NCI-H345 (cell line): ENCODE results near the gene DENND4B.

Source experiments
- DNase-seq: peaks from one replicate; lab custom pipeline; 2025; lab: John Stamatoyannopoulos, UW

DENND4B gene

GRCh38 chr1:153970346-153970745, 23.8 kb upstream of the DENND4B start:
- DNase-seq, result no peak

- DNase-seq, result no peak
Observed at GRCh38 chr1:153968972-153969371, 22.5 kb upstream of the DENND4B start.

DNA sequence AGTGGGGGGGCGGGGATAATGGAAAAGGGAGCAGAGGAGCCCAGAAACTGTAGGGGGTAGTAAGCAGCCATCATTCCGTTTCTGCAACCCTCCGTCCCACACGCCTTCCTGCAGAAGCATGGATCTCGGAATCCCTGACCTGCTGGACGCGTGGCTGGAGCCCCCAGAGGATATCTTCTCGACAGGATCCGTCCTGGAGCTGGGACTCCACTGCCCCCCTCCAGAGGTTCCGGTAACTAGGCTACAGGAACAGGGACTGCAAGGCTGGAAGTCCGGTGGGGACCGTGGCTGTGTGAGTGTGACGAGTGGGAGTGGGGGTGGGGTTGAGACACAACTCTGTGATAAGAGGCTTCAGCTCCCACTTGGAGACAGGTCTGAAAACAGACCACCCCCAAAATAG, 21.9 kb upstream of the DENND4B start:
- DNase-seq, result no peak

GRCh38 chr1:153968000-153968363, 21.5 kb upstream of the DENND4B start:
- peak; percentile 77 for DNase-seq

DNA sequence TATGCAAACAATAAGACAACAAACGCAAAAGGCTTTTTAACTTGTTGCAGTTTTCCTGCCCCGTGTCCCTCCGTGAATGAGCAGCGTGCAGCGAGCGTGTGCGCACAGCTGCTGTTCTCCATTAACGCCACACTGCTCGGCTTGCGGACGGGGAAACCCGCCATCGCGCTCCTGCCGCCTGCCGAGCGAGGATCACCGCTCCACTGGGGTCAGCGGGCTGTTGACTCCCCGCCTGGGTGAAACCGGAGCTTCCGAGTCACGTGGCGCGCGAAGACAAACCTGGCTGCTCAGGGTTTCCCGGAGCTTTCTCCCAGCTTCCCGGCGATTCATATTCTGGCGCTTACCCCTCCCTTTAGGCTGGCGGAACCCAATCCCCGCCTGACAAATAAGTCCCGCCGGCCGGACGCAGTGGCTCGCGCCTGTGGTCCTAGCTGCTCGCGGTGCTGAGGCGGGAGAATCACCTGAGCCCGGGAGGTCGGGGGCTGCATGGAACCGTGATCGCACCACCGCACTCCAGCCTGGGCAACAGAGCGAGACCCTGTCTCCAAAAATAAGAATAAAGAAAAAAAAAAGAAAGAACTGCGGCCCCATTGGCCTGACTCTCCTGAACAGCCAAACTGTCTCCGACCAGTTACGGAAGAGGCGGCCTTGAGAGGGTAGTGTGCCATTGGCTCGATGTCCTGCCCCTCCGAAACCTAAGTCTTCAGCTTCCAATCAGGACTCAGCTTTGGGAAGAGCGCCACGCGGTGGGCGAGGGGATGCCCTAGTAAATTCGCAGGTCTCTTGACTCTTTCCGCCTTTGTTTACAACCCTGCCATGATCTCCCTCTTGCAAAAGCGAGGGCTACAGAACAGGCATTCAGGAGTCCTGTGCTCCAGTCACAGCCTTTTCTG, 20.8 kb upstream of the DENND4B start, which contains the start of gene CREB3L4:
Gene CREB3L4 (plus strand): TSS at position 796 of the 893 bp plus-strand sequence. CDS start 624 bp downstream, outside the sequence.
- peak; percentile 100 for DNase-seq

DNA sequence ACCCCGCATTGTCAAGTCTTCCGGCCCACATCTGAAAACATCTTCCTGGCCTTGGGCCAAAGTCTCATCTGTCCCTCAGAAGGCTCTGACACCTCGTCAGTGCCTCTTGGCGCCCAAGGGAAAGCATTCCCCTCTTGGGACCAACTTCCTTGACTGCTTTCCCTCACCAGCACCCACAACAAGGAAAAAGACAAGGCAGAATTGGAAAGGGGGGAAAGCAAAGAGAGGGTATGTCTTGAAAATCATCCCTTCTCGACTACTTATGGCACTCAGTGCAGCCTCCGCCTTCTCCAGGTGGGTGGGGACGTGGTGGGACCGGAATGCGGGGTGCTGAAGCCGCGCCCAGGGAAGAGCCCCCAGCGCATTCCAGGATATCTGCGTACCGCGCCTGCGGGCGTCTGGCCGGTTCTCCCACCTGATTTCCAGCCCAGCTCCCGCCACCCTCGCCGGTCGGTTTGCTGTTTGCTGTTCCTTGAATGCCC, 17.4 kb upstream of the DENND4B start:
- DNase-seq, result peak; percentile 75

DNA sequence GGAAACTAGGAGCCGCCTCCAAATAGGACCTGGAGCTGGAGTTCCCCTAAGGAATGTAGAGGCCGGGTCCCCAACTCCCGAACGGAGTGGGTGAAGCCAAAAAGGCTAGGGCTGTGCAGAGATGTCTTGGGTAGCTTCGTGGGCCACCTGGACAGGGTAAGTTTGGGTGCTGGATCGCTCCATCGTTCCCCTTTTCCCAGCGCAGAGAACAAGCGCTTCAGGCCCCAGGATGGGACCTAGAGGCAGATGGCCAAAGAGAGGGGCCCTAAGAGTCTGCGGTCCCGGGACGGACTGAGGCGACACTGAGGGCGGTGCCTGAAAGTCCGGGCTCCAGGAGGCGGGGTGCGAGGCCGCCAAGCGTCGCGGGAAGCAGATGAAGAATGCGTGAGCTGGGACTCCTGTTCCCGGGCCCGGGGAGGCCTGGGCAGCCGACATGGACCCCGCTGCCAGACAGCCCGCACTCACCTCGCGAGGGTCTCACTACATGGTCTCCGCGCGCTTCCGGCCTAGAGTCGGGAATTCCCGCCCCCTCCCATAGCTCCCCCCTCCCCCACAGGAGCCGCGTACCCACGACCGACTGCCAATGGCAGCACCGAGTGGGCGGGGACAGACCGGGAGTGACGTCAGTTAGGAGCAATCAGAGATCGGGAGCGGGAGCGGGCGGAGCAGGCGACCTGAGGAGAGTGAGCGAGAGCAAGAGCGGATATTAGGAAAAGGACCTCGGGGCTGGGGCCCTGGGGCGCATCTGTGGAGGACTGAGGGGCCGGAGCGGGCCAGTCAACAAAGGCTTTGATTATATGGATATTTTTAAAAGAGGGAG, 16.7 kb upstream of the DENND4B start, which contains the start of gene SLC39A1:
Gene SLC39A1 (minus strand): TSS at position 508 of the 820 bp plus-strand sequence. CDS start 822 bp downstream, outside the sequence.
- DNase-seq, result peak; percentile 100

DNA sequence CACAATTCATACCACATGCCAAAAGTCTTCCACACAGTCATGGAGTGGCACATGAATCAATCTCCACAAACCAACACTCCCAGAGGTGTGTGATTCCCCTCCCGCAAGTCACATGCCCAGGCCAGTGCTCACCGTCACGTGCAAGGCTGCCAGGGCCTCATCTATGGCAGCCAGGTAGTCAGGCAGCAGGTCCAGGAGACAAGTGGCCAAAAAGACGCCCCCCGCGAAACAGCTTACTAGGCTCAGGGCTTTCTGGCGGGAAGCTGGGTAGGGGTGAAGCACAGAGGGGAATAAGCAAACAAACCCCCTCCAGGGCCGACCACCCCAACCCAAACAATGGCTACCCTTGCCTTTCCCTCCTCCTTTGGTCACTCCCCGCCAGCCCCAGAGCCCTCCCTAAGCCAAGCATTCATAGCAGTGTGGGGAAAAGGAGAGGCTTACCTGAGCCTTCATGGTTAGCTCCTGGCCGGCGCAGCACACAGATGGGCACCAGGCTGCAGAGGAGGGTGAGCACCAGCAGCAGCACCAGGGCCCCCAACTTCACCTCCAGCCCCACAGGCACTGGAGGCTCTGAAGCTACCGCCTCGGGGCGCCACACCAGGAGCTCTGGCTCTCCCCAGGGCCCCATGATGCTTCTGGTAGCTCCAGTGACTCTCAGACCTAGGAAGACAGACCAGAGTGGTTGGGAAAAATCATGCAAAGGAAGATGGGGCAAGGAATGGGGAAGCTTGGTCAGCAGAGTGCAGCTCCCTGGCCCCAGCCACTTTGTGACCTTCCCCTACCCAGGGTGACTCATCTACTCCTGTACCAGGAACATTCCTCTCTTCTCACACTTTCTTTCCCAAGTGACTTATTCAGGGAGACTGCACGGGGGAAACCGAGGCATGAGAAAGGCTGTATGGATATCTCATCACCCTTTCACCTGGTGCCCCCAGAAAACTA, 15.8 kb upstream of the DENND4B start:
- DNase-seq, result no peak

- DNase-seq, result no peak
Observed at GRCh38 chr1:153961421-153961820, 14.9 kb upstream of the DENND4B start.

GRCh38 chr1:153960206-153960605, 13.7 kb upstream of the DENND4B start:
- no peak for DNase-seq

- DNase-seq, result no peak
Observed at GRCh38 chr1:153959454-153959853, 12.9 kb upstream of the DENND4B start.

- no peak for DNase-seq
Observed at GRCh38 chr1:153958961-153959260, 12.4 kb upstream of the DENND4B start.

GRCh38 chr1:153958111-153958960, 11.8 kb upstream of the DENND4B start, which contains the start of gene CRTC2:
Gene CRTC2, minus strand, starts transcription at chr1:153958612. Its CDS starts 115 bp downstream, at chr1:153958497.
- peak; percentile 100 for DNase-seq

- no peak for DNase-seq
Observed at GRCh38 chr1:153957744-153958110, 11.2 kb upstream of the DENND4B start.

- no peak for DNase-seq
Observed at GRCh38 chr1:153956997-153957715, 10.6 kb upstream of the DENND4B start.

GRCh38 chr1:153954826-153955225, 8.3 kb upstream of the DENND4B start:
- DNase-seq, result no peak

- DNase-seq, result no peak
Observed at GRCh38 chr1:153953859-153954365, 7.4 kb upstream of the DENND4B start.

DNA sequence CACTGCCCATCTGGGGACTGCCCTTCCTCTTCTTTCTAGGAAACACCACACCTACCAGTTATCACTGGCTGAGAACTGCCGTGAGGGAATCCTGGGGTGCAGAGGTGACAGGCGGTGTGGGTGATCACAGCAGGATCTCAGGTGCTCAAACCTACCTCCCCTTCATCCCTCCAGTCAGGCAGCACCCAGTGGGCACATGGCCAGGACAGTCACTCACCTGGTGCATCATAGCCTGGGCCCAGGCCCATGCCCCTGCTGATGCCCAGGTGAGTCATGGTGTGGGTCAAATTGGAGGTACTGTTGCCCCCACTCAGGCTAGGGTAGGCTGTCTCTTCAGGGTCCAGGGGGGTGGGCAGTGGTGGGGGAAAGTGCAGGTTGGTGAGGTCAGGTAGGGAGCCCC, 5.3 kb upstream of the DENND4B start:
- DNase-seq, result no peak

GRCh38 chr1:153951183-153951582, 4.7 kb upstream of the DENND4B start:
- DNase-seq, result no peak
